Measurements from ENCODE around the gene RAD18. TPM values are rescaled to one million over a fixed set of nuclear protein-coding genes. Genes with fewer than 3 reads are reported as not detected.

RAD18 gene
- total RNA-seq, 1 donor from 2014 or later = 6.3 TPM

DNA sequence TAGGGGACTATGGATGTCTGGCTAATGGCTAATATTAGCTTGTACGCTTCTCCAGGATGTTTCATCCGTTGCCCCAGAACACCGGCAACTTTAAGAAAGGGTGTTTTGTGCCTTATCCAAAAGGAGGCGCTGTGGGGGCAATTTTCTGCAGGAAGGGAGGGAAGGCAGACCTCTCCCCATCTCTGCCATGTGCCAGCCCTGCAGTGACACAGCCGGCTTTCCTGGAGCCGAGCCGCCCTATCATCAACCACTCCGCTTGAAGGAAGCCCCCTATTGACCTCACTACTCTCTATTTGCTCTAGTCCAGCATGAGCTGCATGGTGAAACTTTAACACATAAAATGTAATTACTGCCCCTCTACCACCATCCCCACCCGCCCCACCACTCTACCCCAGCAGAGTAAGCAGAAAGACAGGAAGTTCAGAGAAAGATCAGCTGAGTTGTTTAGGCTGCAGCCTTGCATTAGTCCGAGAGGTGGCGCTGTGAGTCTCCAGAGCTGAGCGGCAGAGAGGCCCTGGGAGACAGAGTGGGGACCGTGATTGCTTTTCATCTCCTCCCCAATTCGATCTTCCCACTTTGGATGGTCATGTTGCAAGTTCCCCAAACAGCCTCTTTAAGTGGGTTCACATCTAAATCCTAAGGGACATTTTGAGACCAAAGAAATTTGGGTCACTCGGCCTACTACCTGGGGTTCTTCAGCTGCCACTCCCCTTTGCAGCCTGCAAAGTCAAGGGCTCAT lies 24.5 kb upstream of the RAD18 start:
- intact Hi-C loops (cut with DNase I) = loop anchor here (5.0 kb wide), 2 partner anchors 79 to 314 kb away; no protein-coding TSS in a partner anchor
- ATAC-seq (ENCODE audit: poor library complexity) (peak; percentile 80), DNase-seq (peak; percentile 74)

DNA sequence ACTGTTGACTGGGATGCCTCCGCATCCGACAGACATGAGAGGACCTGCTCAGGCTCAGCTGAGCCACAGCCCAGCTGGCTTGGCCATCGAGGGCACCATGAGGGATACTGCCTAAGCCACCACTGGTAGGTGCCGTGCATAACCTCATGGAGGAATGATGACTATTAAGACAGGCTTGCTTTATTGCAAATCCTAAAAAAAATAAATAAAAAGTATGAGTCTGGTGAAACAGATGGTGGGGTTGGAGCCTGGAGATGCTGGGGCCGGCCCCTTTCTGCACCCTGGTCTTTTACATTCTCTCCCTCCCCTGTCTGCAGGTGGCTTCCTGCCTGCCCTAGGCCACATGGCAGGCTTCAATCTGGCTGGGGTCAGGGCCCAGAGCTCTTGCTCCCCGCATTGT lies 24.0 kb upstream of the RAD18 start:
- DNase-seq (no peak), ATAC-seq (ENCODE audit: poor library complexity) (no peak)
- intact Hi-C loops (cut with DNase I) = loop anchor here (5.0 kb wide), 2 partner anchors 80 to 315 kb away; no protein-coding TSS in a partner anchor

DNA sequence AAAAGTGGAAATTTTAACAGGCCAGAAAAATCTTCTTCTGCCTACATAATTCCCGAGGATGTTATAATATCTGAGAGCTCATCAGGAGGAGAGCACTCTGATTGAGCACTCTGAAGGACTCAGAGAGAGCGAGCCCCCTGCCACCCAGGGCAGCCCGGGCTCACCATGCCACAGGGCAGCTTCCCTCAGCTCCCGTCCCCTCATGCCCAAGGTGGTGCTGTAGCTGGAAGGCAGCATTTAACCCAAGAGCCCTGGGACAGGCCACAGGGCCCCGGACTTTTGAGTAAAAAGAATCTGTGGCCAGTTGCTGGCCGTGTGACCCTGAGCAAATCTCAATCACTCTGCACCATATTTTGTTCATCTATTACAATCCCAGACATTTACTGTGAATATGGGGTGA lies 23.5 kb upstream of the RAD18 start:
- no peak for ATAC-seq (ENCODE audit: poor library complexity)
- intact Hi-C loops (cut with DNase I) = loop anchor here (5.0 kb wide), 2 partner anchors 81 to 316 kb away; no protein-coding TSS in a partner anchor

DNA sequence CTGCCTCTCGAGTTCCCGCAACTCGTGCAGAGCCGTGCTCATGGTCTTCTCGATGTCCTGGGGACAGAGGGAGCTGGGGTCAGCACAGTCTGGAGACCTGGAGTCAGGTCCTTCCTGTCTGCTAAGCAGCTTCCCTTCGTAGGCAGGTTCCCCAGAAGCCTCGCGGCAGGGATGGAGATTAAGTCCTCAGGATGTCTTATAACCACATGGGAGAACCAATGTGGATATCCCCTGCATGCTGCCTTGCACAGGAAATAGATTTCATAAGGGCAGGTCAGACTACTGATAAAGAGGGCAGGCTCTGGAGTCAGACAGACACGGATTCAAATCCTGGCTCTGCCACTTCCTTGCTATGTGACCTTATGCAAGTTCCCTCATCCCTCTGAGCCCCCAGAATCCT lies 22.6 kb upstream of the RAD18 start:
- intact Hi-C loops (cut with DNase I) = loop anchor here (5.0 kb wide), 2 partner anchors 81 to 316 kb away; no protein-coding TSS in a partner anchor
- ATAC-seq (ENCODE audit: poor library complexity) = no peak
- DNase-seq = no peak

More for the DNA sequence above, 23.5 kb upstream of the RAD18 start:
- DNase-seq = no peak

DNA sequence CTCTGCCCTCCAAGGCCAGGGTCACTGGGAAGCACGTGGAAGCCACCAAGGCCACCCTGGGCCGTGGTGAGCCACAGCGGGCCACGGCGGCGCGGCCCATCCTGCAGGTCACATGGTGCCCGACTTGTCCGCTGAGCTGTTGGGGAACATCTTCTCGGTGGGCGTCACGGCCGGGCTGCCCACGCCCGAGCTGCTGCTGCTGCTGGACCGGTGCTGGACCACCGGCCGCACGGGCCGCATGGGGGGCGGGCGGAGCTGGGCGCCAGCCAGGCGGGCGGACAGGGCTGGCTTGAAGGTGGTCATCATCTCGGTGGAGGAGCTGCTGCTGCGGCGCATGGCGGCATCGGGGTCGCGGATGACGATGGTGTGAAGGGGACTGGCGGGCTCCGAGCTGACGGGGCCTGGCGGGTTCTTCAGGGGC lies 22.1 kb upstream of the RAD18 start:
- intact Hi-C loops (cut with DNase I) = loop anchor here (5.0 kb wide), 2 partner anchors 82 to 317 kb away; no protein-coding TSS in a partner anchor
- DNase-seq (no peak), ATAC-seq (ENCODE audit: poor library complexity) (no peak)

DNA sequence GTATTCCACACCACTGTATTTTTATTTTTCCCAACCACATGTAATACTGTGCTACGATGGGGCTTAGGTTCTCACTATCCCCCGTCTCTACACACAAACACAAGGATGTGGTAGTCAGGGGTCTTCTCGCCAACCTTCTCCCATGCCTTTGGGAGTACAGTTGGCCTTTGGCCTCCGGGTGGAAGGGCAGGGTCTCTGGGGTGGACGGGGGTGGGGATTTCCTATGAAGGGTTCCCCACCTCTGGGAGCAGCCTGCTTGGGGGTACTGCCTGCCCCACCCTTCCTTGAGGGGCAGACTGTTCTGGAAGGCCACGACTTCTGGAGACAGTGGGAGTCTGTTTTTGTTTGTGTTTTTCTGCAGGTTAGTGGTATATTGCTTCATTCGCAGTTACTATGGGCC lies 21.3 kb upstream of the RAD18 start:
- intact Hi-C loops (cut with DNase I) = no loop called here
- ATAC-seq (ENCODE audit: poor library complexity) (no peak), DNase-seq (no peak)

DNA sequence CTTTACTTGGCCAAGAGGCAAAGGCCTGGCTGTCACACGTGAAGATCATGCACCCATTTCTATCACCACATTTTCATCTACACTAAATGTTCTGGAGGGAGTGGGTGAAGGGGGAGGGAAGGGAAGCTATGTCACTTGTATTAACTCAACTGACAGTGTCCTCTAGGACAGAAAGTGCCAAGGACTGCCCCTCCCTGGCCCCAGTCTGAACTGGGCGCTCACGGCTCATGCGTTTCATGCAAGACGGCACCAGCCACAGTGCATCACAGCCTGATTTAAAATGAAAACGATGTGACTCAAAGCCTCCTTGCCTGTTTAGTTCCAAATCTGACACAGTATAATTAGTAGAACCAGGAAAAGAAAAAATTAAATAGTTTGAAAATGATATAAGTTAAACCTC lies 20.8 kb upstream of the RAD18 start:
- DNase-seq (no peak), ATAC-seq (ENCODE audit: poor library complexity) (no peak)
- intact Hi-C loops (cut with DNase I) = no loop called here

DNA sequence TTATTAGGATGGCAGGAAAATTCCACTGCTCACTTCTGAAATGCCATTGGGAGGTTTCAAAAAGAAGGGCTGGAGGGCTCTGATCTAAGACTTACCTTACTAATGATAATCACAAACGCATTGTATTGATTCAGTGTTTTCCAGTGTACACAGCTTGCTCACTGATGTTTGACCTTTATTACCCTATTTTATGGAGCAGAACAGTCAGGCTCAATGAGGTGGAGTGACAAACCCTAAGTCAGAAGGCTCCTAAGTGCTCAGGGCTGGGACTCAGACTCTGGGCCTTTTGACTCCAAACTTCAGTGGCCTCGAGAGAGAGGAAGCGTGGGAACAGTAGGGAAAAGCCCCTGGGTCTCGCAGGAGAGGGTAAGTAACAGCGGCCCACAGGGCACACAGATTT lies 20.3 kb upstream of the RAD18 start:
- intact Hi-C loops (cut with DNase I) = no loop called here
- no peak for DNase-seq
- no peak for ATAC-seq (ENCODE audit: poor library complexity)

DNA sequence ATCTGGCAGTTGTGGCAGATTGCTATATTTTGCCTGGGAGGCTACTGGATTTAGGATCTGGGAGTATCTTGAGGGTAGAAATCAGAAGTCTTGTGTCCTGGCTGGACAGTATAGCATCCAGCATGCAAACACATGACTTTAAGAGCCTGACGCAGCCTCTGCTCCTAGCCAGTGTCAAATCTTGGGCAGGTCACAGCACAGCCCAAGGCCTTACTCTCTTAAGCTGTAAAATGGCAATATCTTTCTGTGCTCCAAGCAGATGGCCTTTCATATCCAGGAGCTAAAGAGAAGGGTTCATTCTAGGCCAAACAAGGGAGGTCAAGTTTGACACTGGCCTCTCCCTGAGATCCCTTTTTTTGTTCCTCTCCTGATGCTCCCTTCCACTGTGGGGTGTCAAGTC lies 19.8 kb upstream of the RAD18 start:
- ATAC-seq (ENCODE audit: poor library complexity) (no peak), DNase-seq (no peak)
- intact Hi-C loops (cut with DNase I) = no loop called here

DNA sequence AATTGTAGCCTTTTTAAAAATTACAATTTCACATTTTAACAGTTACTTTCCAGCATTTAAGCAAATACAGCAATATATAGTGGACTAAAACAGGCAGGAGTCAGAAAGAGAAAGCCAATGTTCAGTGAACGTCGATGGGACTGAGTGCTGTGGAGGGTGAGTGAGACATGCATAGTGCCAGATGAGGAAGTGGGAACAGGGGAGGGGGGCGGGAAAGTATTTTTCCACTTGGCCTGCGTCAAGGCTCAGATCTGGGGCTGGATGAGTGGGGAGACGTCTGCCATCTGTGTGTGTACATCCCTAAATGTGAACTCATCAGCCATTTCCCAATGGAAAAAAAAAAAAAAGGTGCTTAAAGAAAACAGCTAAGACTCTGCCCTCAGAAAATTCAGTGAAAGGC lies 19.2 kb upstream of the RAD18 start:
- intact Hi-C loops (cut with DNase I) = no loop called here
- ATAC-seq (ENCODE audit: poor library complexity) (no peak), DNase-seq (no peak)

DNA sequence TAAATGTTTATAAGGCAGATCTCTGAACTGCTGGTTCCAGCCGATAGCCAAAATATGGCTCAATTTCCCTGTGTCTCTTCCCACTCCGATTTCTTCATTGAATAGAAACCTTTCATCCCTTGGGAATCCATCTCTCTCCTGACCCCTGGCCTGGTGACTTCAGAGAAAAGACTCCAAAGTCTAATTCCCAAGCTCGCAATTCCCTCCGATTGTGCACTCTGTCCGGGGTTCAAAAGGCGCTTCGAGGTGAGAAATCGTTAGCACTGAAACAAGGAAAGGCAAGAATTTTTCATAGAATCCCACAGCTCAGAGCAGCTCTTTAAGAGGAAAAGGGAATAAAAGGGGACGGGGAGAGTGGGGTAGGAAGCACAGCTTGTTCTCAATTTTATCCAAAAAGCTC lies 18.4 kb upstream of the RAD18 start:
- ATAC-seq (ENCODE audit: poor library complexity) = no peak
- no peak for DNase-seq
- intact Hi-C loops (cut with DNase I) = no loop called here

DNA sequence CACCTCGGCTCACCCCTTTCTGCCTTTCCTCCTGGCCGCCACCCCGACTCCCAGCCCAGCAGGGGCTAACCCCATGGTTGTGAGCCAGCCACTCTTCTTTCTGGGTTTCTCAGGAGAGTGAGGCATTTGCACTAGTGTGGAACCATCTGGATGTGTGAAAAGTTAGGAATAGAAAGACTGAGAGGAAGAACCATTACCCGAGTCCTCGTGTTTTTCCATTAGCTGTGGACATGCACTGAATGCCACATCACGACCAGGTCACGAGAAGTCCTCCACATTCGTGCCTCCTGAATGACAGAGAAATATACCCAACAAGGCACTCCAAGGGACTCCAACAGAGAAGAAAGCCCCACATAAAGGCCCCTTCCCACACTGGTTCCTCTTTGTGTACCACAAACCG lies 18.0 kb upstream of the RAD18 start:
- intact Hi-C loops (cut with DNase I) = no loop called here
- no peak for ATAC-seq (ENCODE audit: poor library complexity)
- DNase-seq = no peak

DNA sequence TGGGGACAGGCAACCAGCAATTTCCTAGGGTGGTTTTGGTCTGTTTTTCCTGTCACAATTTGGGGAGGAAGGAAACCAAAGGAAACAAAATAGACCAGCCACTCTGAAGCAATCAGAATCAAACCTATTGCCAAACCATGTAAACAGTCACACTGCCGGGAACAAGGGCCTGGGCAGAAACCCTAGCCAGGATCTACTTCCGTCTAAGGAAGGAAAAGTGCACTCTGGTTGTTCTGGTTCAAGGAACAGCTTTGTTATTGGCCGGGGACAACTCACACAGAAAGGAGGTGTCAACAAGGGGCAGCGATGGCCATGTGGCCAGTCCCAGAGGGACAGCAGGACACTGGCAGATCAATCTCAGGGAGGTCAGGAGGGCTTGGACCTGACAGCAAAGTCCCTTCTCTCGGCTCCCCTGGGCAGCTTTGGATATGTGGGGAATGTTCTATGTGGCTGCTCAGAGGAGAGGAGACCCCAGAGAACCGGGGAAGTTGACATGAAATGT lies 17.5 kb upstream of the RAD18 start:
- DNase-seq (no peak), ATAC-seq (ENCODE audit: poor library complexity) (no peak)
- intact Hi-C loops (cut with DNase I) = no loop called here

DNA sequence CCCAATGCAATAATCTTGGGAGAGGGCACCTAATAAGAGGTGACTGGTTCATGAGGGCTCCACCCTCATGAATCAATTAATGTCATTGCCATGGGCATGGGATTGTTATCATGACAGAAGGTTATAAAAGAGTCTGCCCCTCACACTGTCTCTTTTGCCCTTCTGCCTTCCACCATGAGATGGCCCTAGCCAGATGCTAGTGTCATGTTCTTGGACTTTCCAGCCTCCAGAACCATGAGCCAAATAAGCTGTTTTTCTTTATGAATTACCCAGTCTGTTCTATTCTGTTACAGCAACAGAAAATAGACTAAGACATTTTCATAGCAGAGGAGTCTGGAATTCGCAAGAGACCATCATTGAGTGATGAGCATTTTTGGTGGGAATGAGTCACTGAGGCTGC lies 16.0 kb upstream of the RAD18 start:
- intact Hi-C loops (cut with DNase I) = no loop called here
- DNase-seq = no peak
- no peak for ATAC-seq (ENCODE audit: poor library complexity)

DNA sequence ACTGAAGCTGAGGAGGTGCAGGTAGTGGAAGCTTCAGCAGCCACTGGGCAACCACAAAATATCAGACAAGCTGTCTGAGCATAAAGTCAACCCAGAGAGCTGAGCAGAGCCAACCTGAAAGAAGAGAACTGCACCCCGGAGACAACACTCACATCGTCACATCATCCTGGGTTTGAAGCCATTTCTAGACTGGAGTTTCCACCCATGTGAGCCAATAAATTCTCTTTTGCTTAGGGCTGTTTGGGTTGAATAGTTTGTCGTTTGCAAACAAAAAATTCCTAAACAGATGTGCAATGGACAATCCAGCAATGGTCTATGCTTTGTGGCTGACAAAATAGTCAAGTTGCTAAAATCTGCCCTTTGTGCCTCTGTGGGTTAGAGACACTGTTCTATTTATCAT lies 15.3 kb upstream of the RAD18 start:
- ATAC-seq (ENCODE audit: poor library complexity) (no peak), DNase-seq (no peak)
- intact Hi-C loops (cut with DNase I) = no loop called here

DNA sequence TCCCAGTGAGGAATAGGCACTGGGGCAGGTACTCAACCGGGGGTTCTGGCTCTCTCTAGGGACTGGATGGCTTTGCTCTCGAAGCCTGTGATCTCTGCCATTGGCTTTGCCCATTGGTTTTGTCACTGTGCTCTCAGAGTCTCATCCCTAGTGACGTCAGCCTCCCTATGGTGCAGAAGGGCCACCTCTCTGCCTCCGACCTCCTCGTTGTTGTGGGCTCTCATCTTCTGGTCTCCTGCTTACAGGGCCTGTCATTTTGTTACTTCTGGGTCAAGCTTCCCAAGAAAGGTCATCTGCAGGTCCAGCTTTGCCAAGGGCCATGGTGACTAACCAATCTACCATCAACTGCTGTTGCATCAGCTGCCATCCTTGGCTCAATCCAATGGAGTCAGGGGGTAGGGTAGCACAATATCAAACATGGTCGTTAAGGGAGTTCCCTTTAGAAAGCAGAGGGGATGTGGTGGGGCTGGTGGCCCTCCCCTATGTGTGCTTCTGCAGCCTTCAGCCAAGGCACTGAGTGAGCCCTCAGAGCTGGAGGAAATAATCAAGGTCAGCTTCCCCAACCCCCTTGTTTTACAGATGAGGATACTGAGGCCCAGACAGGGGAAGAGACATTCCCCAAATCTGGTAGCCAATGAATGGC lies 13.4 kb upstream of the RAD18 start:
- ATAC-seq (ENCODE audit: poor library complexity) (no peak), DNase-seq (no peak)
- intact Hi-C loops (cut with DNase I) = no loop called here

DNA sequence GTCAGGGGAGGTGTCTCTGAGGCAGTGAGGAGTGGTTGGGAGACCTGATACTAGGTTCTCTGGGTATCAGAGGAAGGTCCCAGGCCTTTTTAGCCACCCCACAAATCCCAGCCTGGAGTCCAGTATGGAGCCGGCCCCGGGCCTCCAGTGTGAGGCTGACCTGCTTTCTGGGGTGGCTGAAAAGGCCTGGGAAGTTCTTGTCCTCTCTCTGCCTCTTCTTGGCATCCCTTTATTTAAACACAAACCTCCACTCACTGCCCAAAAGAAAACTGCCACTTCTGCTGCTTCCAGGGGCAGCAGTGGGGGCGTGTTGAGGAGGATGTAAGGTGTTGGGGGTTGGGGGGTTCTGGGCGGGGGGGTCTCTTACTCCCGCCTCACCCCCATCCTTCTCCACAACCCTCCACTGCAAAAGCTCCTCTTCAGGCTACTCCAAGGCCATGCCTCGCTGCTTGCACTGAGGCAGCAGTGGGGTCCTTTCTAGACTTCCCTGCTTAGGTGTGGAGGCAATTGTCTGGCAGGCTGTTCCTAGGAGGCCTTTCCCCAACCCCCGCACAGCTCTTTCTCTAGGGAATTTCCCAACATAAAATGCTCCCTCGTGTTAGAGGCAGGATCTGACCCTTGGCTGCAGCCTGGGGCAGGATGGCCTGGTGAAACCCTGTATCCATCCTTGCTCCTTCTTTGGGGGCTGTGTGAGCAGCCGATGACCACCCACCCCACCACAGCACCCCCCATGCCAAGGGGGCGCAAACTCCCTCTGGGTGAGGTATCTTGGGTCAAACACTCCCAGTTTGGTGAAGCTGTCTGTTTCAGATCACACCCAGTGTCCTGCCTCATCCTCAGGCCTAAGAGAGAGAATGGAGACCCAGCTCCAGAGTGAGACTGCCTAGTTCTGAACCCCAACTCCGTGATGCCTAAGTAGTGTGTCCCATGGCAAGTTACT lies 12.1 kb upstream of the RAD18 start:
- intact Hi-C loops (cut with DNase I) = no loop called here
- DNase-seq (no peak), ATAC-seq (ENCODE audit: poor library complexity) (no peak)

DNA sequence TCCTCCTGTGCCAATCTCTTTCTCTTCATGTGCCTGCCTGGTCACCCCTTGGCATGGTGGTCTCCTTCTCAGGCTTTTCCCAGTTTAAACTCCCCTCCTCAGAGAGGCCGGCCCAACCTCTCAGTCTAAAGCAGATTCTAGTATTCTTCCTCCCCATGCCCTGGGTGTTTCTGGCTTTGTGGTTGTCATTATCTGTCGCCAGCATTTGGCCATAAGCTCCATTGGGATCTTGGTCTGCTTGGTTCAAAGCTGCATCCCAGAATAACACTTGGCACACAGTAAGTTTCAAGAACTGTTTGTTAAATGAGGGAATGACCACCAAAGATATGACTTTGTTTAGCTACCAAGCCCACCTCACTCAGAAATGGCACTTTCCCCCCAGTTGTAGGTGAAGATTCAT lies 11.2 kb upstream of the RAD18 start:
- no peak for ATAC-seq (ENCODE audit: poor library complexity)
- no peak for DNase-seq
- intact Hi-C loops (cut with DNase I) = loop anchor here (5.0 kb wide), 2 partner anchors 93 to 328 kb away; no protein-coding TSS in a partner anchor

DNA sequence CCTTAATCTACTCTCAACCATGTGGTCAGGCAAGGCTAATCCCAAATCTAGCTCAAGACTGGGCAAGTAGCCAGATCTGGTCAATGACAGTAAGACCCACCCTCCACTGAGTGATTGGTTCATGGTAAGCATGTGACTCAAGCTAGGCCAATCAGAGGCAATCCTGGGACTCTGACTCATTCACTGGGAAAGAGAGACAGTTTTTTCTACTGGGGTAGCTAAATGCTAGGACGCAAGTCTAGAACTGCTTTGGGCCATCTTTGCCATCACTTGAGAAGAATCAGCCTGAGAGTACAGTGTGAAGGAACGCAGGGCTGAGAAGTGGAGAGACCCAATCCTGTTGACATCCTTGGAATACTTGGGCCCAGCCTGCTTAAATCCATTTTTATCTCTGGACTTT lies 9.4 kb upstream of the RAD18 start:
- intact Hi-C loops (cut with DNase I) = loop anchor here (5.0 kb wide), 2 partner anchors 95 to 330 kb away; no protein-coding TSS in a partner anchor
- no peak for ATAC-seq (ENCODE audit: poor library complexity)
- no peak for DNase-seq

All from Right ventricle myocardium superior (tissue), 1 donor.